Measurements from ENCODE around the gene ZFYVE19.

ZFYVE19 gene

DNA sequence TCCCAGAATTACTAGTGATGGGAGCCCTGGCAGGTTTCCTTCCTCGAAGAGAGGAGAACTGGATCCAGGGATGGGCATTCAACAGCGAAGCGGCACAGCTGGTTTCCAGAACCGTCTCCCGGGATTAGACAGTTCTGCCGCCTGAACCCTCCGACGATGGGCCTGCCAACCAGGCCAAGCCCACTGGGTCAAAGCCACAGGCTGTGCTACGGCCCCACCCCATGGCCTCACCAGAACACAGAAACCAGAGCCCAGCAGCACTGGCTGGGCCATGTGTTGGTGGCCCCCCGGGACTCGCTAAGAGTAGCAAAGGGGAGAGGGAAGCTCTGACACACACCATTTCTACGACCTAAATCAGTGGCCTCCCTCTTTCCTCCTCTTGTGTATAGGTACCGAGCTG lies 34.9 kb upstream of the ZFYVE19 start:
- TF ChIP-seq CTCF (IDR thresholded peaks at IDR 0.05) = no peak

DNA sequence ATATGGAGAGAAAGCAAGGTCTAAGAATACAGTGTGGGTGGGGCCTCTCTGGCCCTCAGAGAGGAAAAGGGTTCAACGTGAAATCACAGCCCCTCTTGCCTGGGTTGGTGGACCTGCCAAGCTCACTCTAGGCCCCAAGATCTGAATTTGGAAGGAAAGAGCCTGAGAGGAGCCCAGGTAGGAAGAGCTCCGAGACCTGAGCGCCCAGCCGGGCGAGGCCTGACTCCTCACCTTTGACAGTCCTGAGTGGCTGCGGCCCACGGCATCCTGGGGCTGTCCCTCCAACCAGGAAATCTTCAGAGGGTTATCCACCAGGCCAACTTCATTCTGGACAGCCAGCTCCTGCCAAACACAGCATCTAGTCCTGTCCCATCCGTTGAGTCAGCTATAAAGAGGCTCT lies 33.4 kb upstream of the ZFYVE19 start:
- TF ChIP-seq CTCF (IDR thresholded peaks at IDR 0.05) = no peak

- TF ChIP-seq CTCF (IDR thresholded peaks at IDR 0.05) = no peak
Measured at GRCh38 chr15:40773902-40774301, 33.0 kb upstream of the ZFYVE19 start.

GRCh38 chr15:40775007-40775406 lies 31.9 kb upstream of the ZFYVE19 start:
- TF ChIP-seq CTCF (IDR thresholded peaks at IDR 0.05) = no peak

DNA sequence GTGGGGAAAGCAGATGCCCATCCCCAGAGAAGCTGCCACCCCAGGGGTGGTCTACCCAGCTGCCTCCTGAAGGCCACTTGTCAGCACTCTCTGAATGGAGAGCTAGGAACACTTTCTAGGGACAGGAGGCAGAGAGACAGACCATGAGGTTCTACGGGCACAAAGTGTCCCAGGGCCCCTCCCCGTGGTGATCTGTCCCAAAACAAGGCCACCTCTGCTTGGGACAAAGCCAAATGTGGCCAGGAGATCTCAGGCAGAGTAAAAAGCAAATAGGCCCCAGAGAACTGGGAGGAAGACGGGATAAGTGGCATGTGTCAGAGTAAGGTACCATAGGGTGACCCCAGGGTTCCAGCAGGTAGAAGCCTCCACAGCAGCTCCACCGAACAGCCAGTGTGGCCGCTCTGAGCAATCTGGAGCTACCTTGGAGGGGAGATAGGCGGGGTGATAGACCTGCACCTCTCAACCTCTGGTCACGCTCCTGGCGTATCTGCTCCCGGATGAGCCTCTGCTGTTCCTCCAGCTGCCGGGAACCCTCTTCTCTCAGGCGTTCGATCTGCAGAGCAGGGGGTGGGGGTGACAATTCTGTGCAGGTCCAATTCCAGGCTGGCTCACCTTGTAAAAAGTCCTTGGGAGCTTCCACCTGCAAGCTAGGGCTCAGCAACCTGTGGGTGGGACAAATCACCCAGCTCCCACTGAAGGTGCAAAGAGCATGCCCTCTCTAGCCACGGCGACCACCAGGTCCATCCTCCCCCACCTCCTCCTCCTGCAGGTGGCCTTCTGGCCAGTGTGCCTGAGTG lies 31.0 kb upstream of the ZFYVE19 start:
- no peak for TF ChIP-seq CTCF (IDR thresholded peaks at IDR 0.05)

DNA sequence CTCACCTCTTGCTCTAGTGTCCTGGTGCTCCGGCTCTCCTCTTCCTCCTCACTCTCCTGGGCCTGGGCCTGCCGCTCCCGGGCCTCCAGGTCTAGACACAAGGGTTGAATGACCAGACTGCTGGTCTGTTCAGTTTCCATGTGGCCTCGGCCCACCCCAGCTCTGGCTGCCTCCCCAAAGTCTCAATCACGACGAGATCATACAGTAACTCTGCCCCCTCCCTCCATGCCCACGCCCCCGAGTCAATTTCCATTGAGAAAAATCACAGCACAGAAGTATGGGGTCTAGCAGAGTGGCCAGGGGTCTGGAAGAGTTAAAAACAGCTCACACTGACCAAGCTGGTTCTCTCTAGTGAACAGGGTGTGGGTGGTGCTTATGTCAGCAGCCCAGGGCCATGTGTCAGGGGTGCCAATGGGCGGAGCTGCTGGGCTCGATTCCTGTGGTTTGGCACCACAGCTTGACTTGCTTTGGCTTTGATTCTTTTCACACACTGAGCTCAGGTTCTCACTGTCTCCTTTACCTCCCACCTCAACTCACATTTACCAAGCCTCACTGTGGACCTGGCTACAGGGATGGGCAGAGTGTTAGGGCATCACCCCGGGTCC lies 30.2 kb upstream of the ZFYVE19 start:
- no peak for TF ChIP-seq CTCF (IDR thresholded peaks at IDR 0.05)

DNA sequence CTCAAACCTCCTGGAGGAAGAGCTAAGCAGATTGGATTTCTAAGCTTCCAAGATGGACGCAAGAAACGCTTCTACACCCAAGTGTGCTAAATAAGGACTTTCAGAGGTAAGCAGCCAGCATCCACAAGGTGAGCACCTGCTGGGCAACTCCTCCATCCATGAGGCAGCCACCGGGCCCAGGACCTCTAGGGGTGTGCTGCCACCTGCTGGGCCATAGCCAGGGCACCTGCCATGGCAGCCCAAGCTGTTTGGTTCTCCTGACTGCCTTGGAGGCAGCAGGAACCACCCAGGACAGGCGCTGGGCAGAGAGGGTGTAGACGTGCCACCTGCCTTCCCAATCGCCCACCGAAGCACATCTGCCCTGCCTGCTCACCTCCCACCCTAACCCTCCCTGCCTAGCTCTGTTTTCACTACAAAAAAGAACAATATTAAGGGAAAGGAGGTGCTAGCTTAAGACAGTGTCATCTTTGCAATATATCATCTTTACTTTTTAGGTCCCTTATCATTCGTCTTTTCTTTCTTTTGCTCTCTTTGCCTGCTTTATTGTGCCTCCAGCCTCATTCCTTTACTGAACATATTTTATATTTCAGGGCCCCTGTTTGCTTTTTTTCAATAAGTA lies 24.2 kb upstream of the ZFYVE19 start:
- peak; percentile 91 for TF ChIP-seq CTCF (IDR thresholded peaks at IDR 0.05)

Measured in LNCAP (cell line).